GM12891 (cell line): ENCODE data around the gene FOXL2.

Source experiments
- PAX5 ChIP-seq: IDR thresholded peaks from 2 replicates; pipeline ENCODE4 v1.6.1; 2011; ENCODE audit warnings: low read length, moderate library complexity, mild to moderate bottlenecking; ENCODE audit not compliant: insufficient read depth, severe bottlenecking
- POLR2A ChIP-seq: IDR thresholded peaks from 2 replicates; pipeline ENCODE4 v1.6.1; 2011; ENCODE audit warnings: low read depth, low read length, control low read depth
- POLR2AphosphoS5 ChIP-seq: IDR thresholded peaks from 2 replicates; pipeline ENCODE4 v1.6.1; 2011; ENCODE audit warnings: low read depth, low read length, control low read depth
- SPI1 ChIP-seq: IDR thresholded peaks from 2 replicates; pipeline ENCODE4 v1.6.1; 2011; ENCODE audit warnings: low read depth, low read length, control low read depth
- TAF1 ChIP-seq: IDR thresholded peaks from 2 replicates; pipeline ENCODE4 v1.6.1; 2011; ENCODE audit warnings: low read depth, low read length, control low read depth

GRCh38 chr3:138946663-138947494, at the start of gene FOXL2, which contains the start of gene FOXL2NB:
- TF ChIP-seq POLR2AphosphoS5 (no peak), POLR2A (no peak), SPI1 (no peak), TAF1 (no peak), PAX5 (no peak)
